Measurements from ENCODE around the gene HGF.

DNA sequence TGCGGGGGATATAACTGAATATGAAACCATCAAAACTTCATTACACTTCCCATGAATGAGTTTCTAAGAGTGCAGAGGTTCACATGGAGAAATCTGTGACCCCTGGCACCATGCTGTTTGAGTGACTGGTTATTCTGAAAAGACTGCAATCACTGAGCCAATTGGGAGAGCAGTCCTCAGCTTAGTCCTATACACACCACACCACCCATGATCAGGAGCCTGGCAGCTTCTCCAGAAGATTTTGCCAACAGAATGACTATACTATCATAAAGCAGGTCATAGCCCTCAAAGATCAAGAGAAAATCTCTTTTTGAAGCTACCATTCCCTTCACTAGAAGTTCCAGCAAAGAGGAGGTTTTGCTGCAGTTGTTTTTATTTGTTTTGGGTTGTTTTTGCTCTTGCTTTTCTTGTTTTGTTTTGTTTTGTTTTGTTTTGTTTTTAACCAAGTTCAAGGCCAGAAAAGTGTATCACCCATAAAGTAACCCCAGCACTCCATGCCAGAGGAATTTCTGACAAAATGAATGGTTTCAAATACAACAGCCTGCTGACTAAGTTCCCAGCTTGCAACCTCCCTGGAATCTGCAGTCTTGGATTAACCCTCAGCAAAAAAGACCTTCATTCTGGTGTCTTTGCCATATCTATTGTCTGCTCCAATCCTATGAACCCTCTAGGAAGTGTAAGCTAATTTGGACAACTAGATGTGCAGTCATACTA, 19.7 kb upstream of the HGF start:
- TF ChIP-seq, protein P1, sequence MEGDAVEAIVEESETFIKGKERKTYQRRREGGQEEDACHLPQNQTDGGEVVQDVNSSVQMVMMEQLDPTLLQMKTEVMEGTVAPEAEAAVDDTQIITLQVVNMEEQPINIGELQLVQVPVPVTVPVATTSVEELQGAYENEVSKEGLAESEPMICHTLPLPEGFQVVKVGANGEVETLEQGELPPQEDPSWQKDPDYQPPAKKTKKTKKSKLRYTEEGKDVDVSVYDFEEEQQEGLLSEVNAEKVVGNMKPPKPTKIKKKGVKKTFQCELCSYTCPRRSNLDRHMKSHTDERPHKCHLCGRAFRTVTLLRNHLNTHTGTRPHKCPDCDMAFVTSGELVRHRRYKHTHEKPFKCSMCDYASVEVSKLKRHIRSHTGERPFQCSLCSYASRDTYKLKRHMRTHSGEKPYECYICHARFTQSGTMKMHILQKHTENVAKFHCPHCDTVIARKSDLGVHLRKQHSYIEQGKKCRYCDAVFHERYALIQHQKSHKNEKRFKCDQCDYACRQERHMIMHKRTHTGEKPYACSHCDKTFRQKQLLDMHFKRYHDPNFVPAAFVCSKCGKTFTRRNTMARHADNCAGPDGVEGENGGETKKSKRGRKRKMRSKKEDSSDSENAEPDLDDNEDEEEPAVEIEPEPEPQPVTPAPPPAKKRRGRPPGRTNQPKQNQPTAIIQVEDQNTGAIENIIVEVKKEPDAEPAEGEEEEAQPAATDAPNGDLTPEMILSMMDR (IDR thresholded peaks at IDR 0.05; ENCODE audit: insufficient read depth, low read length, poor library complexity, severe bottlenecking), result no peak
- no peak for TF ChIP-seq EZH2phosphoT487 (conservative IDR thresholded peaks at IDR 0.05; ENCODE audit: low read length)
